ENCODE measurements around the gene HNRNPUL1.
A peak's percentile ranks its signal among the peaks of the same experiment; 100 is the strongest.

The HNRNPUL1 gene

GRCh38 chr19:41234512-41235168, 29.5 kb upstream of the HNRNPUL1 start:
- DNase-seq = no peak

GRCh38 chr19:41235480-41235879, 28.7 kb upstream of the HNRNPUL1 start:
- no peak for DNase-seq

- no peak for DNase-seq
These were observed 25.9 kb upstream of the HNRNPUL1 start for GRCh38 chr19:41238244-41238643.

- DNase-seq = no peak
These were observed 24.8 kb upstream of the HNRNPUL1 start for GRCh38 chr19:41239363-41239762.

GRCh38 chr19:41239961-41240574, 24.1 kb upstream of the HNRNPUL1 start:
- DNase-seq = no peak

GRCh38 chr19:41241859-41242258, 22.3 kb upstream of the HNRNPUL1 start:
- no peak for DNase-seq

- DNase-seq = no peak
These were observed 20.1 kb upstream of the HNRNPUL1 start for GRCh38 chr19:41244117-41244516.

GRCh38 chr19:41245843-41246242, 18.3 kb upstream of the HNRNPUL1 start:
- no peak for DNase-seq

- no peak for DNase-seq
These were observed 15.3 kb upstream of the HNRNPUL1 start for GRCh38 chr19:41248895-41249294.

- DNase-seq = no peak
These were observed 14.3 kb upstream of the HNRNPUL1 start for GRCh38 chr19:41249707-41250423.

- DNase-seq = no peak
These were observed 10.5 kb upstream of the HNRNPUL1 start for GRCh38 chr19:41253660-41254059.

GRCh38 chr19:41255171-41255570, 9.0 kb upstream of the HNRNPUL1 start:
- no peak for DNase-seq

- DNase-seq = no peak
These were observed 2.5 kb upstream of the HNRNPUL1 start for GRCh38 chr19:41261474-41262190.

- peak; percentile 63 for DNase-seq
These were observed 926 bp upstream of the HNRNPUL1 start for GRCh38 chr19:41263042-41263849.

GRCh38 chr19:41264581-41265394, 616 bp downstream of the HNRNPUL1 start:
- DNase-seq = no peak

GRCh38 chr19:41265395-41266153, 1.4 kb downstream of the HNRNPUL1 start:
- no peak for DNase-seq

GRCh38 chr19:41269055-41269454, 4.9 kb downstream of the HNRNPUL1 start:
- DNase-seq = no peak

GRCh38 chr19:41269571-41269970, 5.4 kb downstream of the HNRNPUL1 start:
- DNase-seq = no peak

- DNase-seq = no peak
These were observed 8.9 kb downstream of the HNRNPUL1 start for GRCh38 chr19:41273076-41273475.

GRCh38 chr19:41274802-41275201, 10.6 kb downstream of the HNRNPUL1 start:
- DNase-seq = no peak

GRCh38 chr19:41276231-41276630, 12.1 kb downstream of the HNRNPUL1 start:
- no peak for DNase-seq

Measured in SHP77 treated with DMSO at 0.1 percent for 48 hours (cell line).